ENCODE data around the gene TAS2R16.
"Not testable (repeated sequence)": the region's sequence is repeated elsewhere in the genome, so short reads cannot be mapped to it uniquely, and the experiment has no call there.

TAS2R16 gene

GRCh38 chr7:122972056-122972455, 23.4 kb downstream of the TAS2R16 start:
- DNase-seq (ENCODE audit: low read depth, low spot score): no peak

- DNase-seq (ENCODE audit: low read depth, low spot score): no peak
These were observed 24.5 kb downstream of the TAS2R16 start for GRCh38 chr7:122970740-122971725.

DNA sequence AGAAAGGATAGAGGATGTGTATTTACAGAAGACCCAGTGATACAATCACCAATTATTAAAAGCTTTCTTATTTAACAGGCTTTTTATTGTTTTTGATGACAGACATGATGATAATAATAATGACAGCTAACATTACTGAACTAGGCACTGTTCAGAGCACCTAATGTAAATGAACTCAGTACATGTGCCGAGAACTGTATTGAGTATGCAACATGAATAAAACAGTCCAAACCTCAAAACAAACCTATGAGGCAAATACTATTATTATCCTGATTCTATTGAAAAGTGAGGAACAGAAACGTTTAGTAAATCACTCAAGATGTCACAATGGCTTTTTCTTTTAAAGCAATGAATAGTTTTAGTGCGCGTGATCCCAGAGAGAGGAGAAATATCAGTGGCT, 27.1 kb downstream of the TAS2R16 start:
- DNase-seq (ENCODE audit: low read depth, low spot score): no peak

DNA sequence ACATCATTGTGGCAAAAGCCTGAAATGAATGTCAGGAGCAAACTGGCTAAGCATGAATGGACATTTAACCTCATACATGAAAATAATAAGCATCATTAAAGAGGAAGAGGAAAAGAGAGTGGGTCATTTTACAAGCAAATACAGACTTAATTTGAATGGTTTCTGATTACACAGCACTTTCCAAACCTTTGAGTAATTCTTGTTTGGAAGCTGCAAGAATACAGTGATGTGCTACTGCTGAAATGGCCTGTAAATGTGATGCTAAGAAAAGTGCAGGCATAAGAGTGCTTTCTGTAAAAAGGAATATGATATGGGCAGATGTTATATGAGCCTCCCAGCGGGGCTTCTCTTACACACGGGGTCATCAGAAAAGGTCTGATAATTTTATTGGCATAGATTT, 30.2 kb downstream of the TAS2R16 start:
- no peak for DNase-seq (ENCODE audit: low read depth, low spot score)

DNA sequence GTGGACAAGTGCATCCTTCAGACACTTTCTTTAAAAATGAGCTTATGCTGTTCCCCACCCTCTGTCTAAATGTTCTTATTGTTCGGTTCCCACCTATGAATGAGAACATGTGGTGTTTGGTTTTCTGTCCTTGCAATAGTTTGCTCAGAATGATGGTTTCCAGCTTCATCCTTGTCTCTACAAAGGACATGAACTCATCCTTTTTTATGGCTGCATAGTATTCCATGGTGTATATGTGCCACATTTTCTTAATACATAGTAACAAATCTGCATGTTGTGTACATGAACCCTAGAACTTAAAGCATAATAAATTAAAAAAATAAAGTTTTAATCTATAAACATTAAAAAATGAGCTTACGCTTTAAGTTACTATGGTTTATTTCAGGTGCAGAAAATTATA, 41.8 kb downstream of the TAS2R16 start:
- DNase-seq (ENCODE audit: low read depth, low spot score): not testable (repeated sequence)

DNA sequence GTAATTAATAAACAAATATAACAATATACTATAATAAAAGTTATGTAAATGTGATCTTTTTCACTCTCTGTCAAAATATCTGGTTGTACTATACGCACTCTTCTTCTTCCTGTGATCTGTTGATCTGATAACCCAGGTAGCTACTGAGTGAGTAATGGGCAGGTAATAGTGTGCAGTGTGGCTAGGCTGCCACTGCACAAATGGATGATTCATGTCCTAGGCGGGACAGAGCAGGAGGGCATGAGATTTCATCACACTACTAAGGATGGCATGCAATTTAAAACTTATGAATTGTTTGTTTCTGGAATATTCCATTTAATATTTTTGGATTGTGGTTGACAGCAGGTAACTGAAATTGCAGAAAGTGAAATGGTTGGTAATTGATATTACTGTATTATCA, 44.5 kb downstream of the TAS2R16 start:
- DNase-seq (ENCODE audit: low read depth, low spot score): no peak

DNA sequence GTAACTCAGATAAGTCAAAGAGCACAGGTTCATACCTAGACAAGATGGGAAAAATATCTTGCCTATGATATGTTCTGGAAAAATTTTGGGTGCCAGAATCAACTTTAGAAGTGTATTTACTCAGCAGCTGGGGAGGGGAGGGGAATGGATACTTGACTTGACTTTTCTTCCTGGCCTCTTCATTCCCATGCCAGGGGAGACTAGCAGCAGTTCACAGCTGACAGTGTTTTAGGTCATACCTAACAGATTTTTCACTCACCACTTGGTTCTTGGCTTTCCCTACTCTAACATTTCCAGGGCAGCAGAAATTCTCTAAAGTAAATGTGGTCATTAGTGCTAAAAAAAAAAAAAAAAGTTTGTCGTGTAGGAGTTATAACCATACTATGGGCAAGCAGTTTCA, 46.3 kb downstream of the TAS2R16 start:
- DNase-seq (ENCODE audit: low read depth, low spot score): no peak
